Measurements from ENCODE around the gene PCP2.

The PCP2 gene

DNA sequence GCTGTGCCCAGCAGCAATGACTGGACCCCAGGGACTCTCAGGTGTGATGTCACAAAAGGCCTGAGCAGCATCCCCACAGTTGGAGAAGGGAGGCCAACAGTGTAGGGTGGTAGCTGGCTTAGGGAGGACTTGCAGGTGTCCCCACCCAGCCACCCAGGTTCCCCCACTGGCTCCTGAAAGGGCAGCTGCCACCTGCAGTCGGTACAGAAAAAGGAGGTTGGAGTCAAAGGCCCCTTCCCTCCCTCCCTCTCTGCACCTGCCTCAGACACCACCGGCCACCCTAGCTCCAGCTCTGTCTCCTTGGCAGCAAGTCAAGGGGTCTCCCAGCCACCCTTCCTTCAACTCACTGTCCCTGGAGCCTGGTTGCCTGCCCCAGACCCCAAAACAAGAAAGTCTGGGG lies at the start of gene PCP2:
Gene PCP2 (minus strand): TSS at position 22 of the 400 bp plus-strand sequence. CDS start 262 bp downstream, outside the sequence.
- TF ChIP-seq GATA3 (IDR thresholded peaks at IDR 0.05; ENCODE audit: low read depth, low read length) = no peak
- no peak for TF ChIP-seq GATA2 (IDR thresholded peaks at IDR 0.05; ENCODE audit: low read depth, low read length)

DNA sequence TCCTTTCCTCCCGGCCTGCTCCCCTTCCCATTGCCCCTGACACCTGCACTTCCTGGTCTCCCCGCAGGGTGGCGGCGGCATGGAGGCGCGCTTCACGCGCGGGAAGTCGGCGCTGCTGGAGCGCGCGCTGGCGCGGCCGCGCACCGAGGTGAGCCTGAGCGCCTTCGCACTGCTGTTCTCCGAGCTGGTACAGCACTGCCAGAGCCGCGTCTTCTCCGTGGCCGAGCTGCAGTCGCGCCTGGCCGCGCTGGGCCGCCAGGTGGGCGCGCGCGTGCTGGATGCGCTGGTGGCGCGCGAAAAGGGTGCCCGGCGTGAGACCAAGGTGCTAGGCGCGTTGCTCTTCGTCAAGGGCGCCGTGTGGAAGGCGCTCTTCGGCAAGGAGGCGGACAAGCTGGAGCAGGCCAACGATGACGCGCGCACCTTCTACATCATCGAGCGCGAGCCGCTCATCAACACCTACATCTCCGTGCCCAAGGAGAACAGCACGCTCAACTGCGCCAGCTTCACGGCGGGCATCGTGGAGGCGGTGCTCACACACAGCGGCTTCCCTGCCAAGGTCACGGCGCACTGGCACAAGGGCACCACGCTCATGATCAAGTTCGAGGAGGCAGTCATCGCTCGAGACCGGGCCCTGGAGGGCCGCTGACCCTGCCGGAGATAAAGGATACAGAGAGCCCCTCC lies 48.8 kb upstream of the PCP2 start:
- no peak for TF ChIP-seq GATA2 (IDR thresholded peaks at IDR 0.05; ENCODE audit: low read depth, low read length)
- no peak for TF ChIP-seq GATA3 (IDR thresholded peaks at IDR 0.05; ENCODE audit: low read depth, low read length)

GRCh38 chr19:7681340-7682174 lies 48.0 kb upstream of the PCP2 start:
- TF ChIP-seq GATA3 (IDR thresholded peaks at IDR 0.05; ENCODE audit: low read depth, low read length) (no peak), GATA2 (IDR thresholded peaks at IDR 0.05; ENCODE audit: low read depth, low read length) (no peak)

DNA sequence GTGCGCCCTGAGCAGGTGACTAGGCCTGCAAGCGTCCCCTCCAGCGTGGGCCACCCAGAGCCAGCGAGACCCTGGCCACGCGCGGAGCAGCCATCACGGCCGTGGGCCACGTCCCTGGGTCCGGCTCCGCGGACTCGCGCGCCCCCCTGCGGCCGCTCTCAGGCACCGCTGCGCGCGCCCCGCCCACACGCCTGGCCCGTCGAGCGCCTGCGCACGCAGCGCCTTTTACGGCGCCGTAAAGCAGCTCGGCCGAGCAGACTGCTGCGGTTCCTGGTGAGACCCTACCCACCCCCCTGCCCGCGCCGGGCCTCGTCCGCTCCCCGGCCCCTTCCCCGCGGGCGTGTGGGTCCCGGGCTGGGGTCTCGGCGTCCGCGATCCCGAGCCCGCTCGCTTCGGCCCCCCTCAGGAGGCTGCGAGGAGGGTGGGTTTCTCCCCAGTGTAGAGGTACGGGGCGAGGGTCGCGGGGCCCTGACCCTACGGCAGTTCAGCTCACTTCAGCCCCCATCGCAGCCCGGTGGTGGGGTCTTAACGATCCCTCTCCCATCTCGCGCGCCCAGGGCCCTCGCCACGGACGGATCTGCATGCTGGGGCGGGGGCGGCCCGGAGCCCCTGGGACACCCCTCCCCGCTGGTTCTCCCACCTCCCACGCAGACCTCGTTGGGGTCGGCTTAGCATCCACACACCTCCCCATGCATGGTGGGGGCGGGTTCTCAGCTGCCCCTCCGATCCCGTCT lies 47.3 kb upstream of the PCP2 start, which contains the start of gene TRAPPC5:
Gene TRAPPC5 (plus strand): TSS at position 228 of the 734 bp plus-strand sequence. CDS start 1,421 bp downstream, outside the sequence.
- TF ChIP-seq GATA2 (IDR thresholded peaks at IDR 0.05; ENCODE audit: low read depth, low read length) (no peak), GATA3 (IDR thresholded peaks at IDR 0.05; ENCODE audit: low read depth, low read length) (no peak)

GRCh38 chr19:7679771-7680605 lies 46.5 kb upstream of the PCP2 start:
- TF ChIP-seq GATA2 (IDR thresholded peaks at IDR 0.05; ENCODE audit: low read depth, low read length) = no peak
- no peak for TF ChIP-seq GATA3 (IDR thresholded peaks at IDR 0.05; ENCODE audit: low read depth, low read length)

DNA sequence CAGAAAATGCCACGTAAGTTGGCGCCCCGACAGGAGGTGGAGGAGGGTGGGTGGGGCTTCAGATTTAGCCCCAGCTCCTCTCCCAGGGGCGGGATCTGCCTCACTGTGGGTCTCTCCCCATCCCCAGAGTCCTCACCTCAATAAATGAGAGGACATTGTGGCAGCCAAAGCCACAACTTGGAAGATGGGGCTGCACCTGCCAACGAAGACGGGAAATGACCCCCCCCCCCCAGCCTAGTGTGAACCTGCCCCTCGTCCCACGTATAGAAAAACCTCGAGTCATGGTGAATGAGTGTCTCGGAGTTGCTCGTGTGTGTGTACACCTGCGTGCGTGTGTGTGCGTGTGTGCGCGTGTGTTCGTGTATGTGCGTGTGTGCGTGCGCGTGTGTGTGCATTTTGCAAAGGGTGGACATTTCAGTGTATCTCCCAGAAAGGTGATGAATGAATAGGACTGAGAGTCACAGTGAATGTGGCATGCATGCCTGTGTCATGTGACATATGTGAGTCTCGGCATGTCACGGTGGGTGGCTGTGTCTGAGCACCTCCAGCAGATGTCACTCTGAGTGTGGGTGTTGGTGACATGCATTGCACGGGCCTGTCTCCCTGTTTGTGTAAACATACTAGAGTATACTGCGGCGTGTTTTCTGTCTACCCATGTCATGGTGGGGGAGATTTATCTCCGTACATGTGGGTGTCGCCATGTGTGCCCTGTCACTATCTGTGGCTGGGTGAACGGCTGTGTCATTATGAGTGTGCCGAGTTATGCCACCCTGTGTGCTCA lies 45.6 kb upstream of the PCP2 start:
- TF ChIP-seq GATA2 (IDR thresholded peaks at IDR 0.05; ENCODE audit: low read depth, low read length) (no peak), GATA3 (IDR thresholded peaks at IDR 0.05; ENCODE audit: low read depth, low read length) (no peak)

GRCh38 chr19:7677669-7678311 lies 44.3 kb upstream of the PCP2 start:
- TF ChIP-seq GATA3 (IDR thresholded peaks at IDR 0.05; ENCODE audit: low read depth, low read length) (no peak), GATA2 (IDR thresholded peaks at IDR 0.05; ENCODE audit: low read depth, low read length) (no peak)

- TF ChIP-seq GATA2 (IDR thresholded peaks at IDR 0.05; ENCODE audit: low read depth, low read length) (no peak), GATA3 (IDR thresholded peaks at IDR 0.05; ENCODE audit: low read depth, low read length) (no peak)
These were observed 43.3 kb upstream of the PCP2 start, which contains the start of gene MCEMP1 for GRCh38 chr19:7676854-7677253. MCEMP1 (plus strand) TSS chr19:7677090; CDS start chr19:7677121, 31 bp downstream.

GRCh38 chr19:7676376-7676775 lies 42.9 kb upstream of the PCP2 start:
- TF ChIP-seq GATA2 (IDR thresholded peaks at IDR 0.05; ENCODE audit: low read depth, low read length) (no peak), GATA3 (IDR thresholded peaks at IDR 0.05; ENCODE audit: low read depth, low read length) (no peak)

GRCh38 chr19:7674010-7675005 lies 40.8 kb upstream of the PCP2 start:
- TF ChIP-seq GATA2 (IDR thresholded peaks at IDR 0.05; ENCODE audit: low read depth, low read length) (no peak), GATA3 (IDR thresholded peaks at IDR 0.05; ENCODE audit: low read depth, low read length) (no peak)

GRCh38 chr19:7672522-7672921 lies 39.0 kb upstream of the PCP2 start:
- TF ChIP-seq GATA3 (IDR thresholded peaks at IDR 0.05; ENCODE audit: low read depth, low read length) = no peak
- no peak for TF ChIP-seq GATA2 (IDR thresholded peaks at IDR 0.05; ENCODE audit: low read depth, low read length)
